CD4-positive, alpha-beta T cell treated with Interleukin-12 subunit alpha and Interleukin-12 subunit beta, for 1 hour (primary cell): Measurements from ENCODE around the gene MEGF11.

Experiments
- DNase-seq: peaks from one replicate; pipeline ENCODE4 v3.0.0-alpha.2; 2020

MEGF11 gene

DNA sequence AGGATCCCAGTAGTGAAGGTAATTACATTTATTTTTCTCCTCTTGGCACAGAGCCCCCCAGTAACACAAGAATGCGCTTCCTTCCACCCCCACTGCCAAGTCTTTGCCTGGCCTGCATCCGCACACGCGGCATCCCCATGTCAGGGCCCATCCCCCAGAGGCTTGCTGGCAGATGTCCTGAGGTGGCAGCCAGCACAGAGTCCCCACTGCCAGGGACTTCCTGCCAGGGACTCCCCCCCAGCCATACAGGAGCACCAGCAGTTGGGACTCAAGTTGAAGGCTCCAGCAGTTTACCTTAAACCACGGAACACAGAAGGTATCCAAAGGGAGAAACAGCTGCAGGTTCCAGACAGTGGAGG lies 41.0 kb downstream of the MEGF11 start:
- no peak for DNase-seq

DNA sequence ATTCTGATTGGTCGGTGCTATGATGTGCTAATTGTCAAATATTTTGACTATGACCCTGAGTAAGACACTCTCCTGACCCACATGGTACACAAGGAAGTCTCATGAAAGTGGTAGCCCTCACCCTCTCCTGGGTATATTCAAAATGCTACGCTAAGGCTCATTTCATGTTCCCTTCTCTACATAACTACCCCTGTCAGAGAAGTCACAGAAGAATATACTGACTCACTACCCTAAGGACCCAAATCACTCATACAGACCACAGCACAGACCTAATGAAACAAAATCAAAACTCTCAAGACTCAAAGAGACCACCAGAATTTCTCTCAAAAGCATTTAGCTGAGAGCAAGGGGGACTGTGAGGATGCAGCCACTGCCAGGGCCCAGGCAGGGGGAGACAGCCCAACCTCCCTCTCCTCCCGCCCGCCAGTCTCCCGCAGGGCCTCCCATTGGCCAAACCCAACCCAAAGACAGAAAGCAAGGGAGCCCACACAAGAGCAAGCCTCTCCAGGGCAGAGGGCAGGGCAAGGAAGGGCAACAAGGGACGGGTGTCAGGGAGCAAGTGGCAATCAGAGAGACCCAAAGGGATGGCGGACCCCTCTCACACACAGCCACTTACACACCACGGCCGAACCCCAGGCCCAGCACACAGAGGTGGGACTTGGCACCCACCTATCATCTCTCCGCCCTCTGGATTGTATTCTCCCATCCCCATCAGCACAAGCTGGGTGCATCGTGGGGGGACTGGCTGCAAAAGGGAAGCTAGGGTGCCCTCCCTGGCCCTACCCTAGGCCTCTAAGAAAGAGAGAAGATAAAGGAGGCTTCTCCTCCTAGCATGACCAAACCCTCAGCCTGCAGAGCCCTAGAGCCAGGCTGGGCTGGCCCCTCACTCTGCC lies 41.6 kb downstream of the MEGF11 start:
- DNase-seq: no peak

DNA sequence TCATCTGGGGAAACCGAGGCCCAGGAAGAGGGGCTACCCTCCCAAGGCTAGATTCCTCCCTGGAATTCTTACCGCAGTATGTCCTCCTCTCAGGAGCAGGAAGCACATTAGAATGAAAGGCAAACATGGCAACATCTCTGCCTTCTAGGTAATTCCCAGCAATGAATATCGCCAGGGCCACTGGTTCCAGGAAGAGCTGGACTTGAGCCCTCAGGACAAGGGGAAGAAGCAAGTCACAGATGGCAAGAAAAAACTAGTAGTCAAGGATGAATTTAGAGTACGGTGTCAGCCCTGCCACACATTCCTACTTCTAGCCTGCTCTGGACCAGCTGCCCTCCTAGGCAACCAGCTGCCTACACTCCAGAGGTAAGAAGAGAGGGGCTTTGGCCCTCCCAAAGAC lies 42.9 kb downstream of the MEGF11 start:
- DNase-seq: no peak

DNA sequence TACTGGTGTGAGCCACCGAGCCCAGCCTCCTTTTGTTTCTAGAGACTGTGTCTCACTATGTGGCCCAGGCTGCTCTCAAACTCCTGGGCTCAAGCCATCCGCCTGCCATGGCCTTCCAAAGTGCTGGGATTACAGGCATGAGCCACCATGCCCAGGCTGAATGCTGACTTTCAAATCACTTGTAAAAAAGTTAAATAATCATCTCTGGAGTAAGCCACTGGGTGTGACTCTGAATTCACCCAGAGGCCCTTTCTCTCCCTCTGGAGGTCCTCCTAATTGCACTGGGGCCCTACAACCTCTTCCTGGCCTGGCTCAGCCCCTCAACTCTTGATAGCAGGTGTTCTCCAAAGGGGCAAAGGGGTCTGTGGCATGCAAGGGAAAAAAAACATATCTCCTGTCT lies 54.8 kb downstream of the MEGF11 start:
- no peak for DNase-seq

DNA sequence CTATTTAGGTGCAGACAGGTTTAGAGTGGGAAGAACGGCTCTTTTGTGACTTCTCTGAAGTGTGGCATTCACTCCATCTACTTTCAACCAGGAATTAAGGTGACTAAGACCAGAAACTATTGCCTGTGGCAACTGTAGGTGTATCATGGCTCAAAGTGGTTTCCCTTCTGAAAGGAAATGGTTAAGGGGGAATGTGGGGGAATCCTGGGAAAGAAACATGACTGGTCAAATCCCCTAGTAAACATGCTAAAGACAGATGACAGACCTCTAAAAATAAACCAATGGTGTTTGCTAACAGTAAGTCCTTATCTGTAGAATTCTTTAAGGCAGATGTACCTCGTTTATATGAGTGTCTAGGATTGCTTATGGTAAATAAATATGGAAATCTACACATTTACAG lies 56.9 kb downstream of the MEGF11 start:
- no peak for DNase-seq

DNA sequence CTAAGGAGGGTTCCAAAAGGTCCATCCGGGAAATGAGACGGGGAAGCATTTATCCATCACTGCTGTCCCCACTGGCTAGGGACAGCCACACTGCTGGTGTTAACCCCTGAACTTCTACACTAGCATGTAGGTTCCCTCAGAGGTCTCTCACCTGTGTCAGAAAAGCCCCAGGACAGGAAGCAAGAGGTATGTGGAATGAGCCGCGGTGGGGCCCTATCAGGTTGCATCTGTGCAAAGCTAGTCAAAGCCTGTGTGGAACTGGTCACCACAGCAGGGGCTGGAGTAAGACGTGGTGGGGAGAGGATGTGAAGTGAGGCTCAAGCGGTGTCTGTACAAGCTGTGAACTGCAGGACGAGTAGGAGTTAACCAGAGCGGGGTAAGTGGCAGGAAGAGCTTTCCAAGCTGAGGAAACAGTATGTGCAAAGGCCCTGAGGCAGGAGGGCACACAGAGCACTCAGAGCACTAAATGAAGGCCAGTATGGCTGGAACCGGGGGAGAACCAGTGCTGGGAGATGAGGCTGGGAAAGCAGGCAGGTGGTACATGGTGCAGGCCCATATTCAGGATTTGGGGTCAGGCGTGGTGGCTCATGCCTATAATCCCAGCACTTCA lies 57.8 kb downstream of the MEGF11 start:
- DNase-seq: no peak

DNA sequence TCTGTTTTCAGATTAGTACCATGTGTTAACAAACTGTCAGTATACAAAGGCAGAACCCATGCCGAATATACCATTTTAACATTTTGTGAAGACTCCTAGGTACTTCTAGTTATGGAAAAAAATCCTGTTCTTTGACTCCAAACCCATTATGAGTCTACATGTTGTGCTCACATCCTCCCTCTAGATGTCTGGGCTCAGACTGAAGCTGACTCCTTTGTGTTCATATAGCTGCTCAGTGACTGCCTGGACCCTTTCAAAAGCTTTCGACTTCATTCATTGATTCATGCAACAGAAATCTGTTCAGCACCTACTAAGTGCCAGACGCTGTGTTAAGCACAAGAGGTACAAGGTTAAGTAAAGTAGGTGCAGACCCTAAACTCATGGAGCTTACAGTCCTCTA lies 60.5 kb downstream of the MEGF11 start:
- no peak for DNase-seq

DNA sequence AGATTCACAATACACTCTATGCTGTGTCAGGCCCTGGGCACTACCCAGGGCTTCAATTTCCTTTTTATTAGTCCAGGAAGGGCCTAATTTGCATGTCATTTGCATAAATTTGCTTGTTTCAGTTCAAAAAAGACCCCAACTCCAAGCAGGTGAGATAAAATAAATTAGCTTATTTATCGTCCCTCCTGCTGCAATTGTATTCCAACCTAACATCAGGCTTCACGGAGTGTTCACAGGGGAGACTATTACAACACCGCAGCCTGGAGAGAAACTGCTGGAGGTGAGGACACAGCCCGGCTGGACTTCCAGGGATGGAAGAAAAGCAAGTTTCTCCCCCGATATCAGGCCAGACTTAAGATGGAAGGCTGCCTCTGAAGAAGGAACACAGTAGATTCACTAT lies 62.8 kb downstream of the MEGF11 start:
- DNase-seq: no peak

DNA sequence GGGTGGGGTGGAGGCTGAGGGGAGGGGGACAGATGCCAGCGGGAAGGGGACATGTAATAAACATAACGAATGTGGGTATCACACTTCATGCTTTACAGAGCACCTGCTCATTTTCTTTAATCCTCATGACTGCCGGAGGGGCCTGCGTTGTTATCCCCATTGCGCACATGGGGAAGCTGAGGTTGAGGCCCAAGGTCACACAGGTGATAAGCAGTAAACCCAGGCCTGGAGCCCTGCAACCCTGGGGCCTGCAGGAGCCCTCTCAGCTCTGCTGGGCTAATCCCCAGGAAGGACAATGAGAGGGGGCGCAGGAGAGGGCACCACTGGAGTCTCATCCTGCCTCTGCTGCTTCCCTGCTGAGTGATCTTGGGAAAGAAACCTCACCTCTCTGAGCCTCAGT lies 64.3 kb downstream of the MEGF11 start:
- DNase-seq: no peak

DNA sequence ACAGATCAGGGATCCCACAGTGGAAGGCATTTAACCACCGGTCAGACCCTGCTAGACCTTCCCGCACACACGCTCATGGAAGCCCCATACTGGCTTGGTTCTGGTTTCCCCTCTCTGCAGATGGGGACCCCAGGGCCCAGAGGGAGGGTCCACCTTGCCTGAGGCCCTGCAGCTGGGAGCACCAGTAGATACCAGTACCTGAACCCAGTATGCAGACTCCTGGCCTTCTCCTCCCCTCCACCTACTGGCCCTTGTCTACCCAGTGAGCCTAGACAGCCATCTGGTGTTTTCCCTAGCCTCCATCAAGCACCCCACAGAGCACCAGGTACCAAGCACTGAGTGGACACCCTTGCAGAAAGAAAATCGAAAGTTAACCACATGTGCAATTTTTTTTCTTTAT lies 65.1 kb downstream of the MEGF11 start:
- DNase-seq: no peak

DNA sequence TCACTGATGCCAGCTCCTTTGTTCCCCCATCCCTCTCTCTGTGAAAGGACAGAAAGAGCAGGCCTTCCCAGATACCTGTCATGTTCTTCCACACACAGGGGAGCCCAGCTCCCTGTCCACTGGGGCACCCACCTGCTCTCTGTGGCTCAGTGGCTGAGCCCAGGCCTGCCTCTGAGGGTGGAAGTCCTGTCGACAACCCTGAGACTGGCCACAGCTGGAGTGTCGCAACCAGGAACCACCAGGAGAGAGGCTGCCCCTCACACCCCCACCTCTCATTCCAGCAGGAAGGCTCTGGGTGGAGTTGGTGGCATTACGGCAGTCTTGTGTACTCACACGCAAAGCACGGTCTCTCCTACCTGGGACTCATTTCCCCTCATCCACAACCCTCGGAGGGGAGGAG lies 66.3 kb downstream of the MEGF11 start:
- DNase-seq: no peak

DNA sequence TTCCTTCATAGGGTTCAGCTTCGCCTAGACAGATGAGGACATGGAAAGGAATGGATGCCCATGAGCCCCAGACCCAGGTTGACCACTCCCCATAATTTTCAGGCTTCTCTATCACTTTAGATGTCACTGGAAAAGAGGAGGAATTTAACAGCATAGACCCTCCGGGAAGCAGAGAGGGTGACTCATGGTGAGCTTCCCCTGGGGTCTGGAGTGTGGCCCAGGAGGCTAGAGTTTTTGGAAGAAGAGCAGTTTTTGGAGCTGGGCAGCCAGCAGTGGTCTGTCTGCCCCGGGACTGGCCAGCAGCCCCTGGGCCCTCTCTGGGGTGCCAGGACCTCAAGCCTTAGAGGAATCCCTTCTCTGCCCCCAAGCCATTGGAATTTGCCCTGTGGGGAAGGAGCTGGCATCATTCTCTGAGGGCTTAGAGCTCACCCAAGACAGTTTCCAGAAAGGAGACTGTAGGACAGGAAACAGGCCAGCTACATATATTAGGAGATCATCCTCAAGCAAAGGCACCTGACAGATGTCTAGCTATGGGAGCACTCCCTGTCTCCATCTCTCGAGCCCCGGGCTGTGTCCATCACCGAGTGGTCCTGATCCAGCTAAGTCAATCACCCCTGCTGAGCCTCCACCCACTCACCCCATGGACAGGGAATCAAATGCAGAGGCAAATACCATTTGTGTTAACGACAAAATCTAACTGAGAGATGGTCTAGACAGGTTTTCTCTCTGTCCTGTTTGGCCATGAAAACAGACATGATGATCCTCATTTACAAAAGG lies 67.3 kb downstream of the MEGF11 start:
- DNase-seq: no peak

DNA sequence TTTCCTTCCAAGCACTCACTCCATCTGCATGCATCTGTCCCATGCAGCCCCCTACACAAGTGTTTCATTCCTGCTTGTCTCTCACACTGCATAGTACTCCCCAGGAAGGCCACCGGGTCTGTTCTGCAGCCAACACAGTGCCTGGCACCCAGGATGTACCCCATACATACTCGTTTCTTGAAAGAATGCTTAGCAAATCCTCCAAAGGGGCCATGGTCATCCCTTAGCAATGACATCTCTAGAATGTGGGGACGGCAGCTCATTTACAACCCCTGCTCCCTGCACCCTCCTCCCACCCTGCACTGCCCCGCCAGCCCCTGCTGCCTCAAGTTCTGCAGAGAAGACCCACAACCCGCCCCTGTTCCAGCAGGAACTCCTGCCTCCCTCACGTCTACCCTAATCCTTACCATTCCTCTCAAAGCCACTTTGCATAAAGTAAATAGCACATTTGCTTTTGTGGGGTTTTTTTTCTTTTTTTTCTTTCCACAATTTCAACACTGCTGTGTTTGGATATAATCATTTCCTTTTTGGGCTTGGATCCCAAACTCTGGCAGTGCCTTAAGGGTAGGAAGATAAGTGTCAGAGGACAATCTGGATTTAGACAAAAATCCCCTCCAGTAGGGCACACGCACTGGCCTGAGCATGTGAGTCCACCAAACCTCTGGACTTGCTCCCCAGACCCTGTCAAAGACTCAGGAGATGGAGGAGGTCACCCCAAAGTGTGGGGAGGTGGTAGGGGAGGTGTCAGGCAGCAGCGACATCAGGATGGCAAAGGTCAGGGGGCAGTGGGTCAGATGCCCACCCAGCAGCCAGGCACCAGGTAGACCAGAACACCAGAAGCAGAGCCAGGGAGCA lies 68.4 kb downstream of the MEGF11 start:
- no peak for DNase-seq

DNA sequence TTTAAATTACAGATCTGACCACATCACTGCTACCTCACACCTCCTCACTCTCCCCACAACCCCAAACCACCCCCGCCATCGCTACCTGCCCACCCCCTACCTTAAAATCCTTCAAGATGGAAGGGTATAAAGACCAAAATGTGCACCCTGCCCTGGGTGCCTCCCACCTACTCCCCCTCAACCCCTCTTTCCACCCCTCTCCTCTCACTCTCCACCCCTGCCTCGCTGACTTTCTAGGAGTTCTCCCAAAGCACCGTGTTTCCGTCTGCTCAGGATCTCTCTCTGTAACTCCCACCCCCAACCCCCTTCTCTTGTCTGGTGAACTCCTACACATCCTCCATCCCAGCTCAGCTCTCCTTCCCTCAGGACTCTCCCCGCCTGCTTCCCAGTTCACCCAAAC lies 69.1 kb downstream of the MEGF11 start:
- no peak for DNase-seq

DNA sequence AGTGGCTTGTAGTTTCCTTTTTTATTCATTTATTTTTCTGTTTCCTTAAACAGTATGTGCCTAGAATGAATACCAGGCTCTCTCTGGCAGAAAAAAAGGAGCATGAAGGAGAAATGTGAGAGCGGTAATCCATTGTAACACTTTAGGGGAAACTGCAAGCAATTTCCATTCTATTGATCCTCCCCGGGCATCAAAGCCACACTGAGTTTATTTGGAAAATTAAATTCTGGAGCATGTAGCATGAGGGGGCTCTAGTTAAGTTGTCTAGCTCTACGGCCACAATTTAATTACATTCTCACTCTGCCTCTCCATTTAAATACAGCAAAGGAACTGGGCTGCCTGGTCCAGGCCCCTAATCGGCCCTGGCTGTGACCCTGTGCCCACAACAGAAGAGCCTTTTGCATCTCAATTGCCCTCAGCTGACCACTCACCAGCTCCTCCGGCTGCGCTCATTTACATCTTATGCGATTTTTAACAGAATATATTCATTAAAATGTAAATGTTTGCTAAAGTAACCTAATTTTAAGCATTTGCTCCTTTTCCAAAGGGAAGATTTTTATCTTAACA lies 72.9 kb downstream of the MEGF11 start:
- no peak for DNase-seq

DNA sequence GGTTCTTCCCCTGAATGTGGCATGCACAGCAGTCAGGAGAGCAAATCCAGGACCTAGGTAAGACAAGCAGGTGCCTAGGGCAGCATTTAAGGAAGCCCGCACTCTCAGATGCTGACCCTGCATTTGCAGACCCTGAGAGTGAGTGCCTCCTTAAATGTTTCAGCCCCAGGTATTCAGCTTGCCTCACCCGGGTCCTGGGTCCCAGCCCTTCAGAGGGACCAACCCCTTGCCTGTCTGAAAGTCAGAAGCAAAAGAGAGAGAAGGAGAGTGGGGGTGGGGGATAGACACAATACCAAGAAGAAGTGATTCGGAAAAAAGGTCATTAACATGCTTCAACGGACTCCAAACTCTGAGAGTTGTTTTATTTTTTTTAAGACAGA lies 75.0 kb downstream of the MEGF11 start:
- DNase-seq: no peak

DNA sequence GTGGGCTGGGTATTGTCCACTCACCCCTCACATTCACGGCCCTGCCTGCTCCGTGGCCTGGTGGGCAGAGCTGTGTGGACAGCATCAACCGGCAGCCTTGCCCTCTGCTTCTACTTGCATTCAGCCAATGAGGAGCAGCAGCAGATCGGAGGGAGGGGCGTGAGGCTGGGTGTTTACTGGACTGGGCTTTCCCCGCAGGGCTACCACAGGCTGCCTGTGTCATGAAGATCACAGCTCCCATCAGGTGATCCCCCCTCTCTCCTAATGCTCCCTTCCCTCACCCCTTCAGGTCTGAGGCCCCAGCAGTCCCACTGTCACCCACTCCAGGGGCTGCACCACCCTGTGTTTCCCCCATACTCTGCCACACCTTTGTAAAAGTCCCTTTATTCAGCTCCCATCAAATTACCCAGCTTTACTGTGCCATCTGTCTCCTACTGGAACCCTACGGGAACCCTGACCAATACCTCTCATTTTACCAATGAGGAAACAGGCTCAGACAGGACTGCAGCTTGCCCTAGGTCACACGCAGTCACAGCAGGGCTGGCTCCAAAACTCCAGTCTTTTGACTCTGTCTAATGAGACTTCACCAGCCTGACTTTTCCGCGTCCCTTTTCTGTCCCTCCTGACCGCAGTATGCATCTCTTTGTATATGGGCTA lies 81.1 kb downstream of the MEGF11 start:
- DNase-seq: no peak

DNA sequence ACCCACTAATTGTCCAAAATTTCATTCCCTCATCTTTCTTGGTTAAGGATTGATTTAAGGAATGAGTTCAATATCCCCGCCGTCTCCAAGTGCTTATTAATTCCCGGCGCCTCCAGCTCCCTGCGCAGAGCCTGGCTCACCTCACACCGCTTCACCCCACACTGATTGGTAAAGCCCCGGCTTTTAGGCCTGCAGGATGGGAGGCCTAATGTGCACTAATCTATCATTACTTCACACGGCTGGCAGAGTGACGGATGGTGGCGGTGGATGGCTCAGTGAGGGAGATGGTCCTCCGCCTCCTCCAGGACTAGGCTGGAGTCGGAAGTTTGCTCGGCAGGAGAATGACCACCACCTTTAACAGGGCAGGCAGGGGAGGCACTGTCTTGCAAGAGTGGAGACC lies 81.7 kb downstream of the MEGF11 start:
- no peak for DNase-seq

DNA sequence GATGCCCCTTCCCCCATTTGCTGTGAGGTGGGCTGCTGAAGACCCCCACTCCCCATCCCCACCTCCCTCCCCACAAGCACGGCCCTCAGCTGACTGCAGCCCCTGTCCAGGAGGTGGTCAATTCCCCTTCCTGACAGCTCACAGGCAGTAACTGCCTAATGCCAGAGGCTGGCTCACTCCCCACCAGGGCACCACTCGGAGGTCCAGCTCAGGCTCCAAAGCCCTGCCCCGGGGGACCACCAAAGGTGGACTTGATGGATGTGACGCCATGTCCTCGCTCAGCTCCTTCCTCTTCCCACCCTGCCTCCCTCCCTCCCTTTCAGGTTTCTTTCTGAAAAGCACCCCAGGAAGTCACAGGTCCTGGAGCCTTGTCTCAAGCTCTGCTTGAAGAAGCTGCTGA lies 82.8 kb downstream of the MEGF11 start:
- DNase-seq: no peak

DNA sequence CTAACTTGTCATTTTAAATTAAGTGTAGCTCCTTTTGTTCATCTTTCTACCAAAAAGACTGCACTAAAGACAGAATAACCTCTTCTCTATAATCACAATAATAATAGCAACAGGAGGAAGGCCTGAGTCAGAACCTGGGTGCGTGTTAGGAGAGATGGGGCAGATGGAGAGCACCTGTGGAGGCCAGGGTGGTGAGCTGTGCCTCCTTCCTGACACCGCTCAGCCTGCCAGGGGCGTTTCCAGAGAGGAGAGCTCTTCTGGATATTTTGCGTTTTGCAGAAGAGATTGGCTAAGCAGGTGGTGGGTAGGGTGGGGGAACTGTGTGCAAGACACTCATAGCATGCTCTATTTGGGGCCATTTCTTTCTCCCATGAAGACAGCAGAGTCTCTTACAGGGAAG lies 83.5 kb downstream of the MEGF11 start:
- no peak for DNase-seq

DNA sequence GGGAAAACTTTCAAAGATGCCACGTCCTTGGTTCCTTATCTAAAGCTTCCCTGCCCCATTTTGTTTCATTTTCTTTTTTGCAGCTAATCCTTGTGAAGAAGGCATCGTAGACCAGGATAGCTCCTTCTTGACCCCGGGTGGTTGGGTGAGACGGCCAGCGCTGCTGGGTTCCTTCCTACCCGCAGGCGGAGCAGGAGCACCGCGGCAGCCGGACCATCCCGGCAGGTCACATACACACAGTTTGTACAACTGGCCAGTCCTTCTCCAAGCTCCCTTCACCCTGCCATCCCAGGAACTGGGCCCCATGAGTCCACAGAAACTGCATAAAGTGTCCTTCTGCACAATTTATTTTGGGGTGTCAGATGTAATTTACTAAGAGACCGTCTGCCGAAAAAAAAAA lies 83.9 kb downstream of the MEGF11 start:
- DNase-seq: no peak

DNA sequence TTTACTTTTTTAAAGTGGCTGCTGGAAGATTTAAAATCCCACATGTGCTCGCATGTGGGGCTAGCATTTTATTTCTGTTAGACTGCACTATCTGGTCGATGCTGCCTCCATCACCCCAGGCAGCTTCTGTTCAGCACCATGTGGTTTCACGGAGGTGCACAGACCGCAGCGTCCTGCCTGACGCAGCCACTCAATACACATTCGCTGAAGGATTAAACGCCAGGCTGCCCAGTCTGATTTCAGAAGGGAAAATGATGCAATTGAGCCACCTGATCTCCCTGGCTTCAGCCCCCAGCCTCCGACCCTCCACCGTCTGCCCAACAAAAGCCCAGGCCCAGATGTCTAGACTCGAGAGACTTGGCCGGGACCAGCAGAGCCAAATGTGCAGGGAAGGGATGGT lies 84.5 kb downstream of the MEGF11 start:
- no peak for DNase-seq
